HCT116 (cell line): ENCODE data around the gene GATAD2A. TPM values are rescaled to one million over a fixed set of nuclear protein-coding genes. Genes with fewer than 3 reads are reported as not detected.

ENCODE experiments used
- ATAC-seq: fragments of 200-7000 bp; cut with Tn5 transposase; 2 replicates; pipeline ENCODE4 v1.9.1; 2020; ENCODE audit warnings: mild to moderate bottlenecking, moderate library complexity
- BruUV-seq: library from RNA; stranded (reverse); fragments of 400-500 nt; replicated peaks from 2 replicates; lab custom pipeline; 2021; lab: Mats Ljungman, UMichigan
- CTCF ChIA-PET: fragments of 300-600 bp; sonication (Branson Sonifier 250); formaldehyde crosslinking; loops from one replicate; lab custom pipeline; 2021; ENCODE audit warnings: antibody characterized with exemption; lab: Charles Lee
- POLR2A ChIA-PET: fragments of 300-600, 350-600 bp; sonication (Branson Sonifier 250); formaldehyde crosslinking; loops from one replicate; lab custom pipeline; 2021; ENCODE audit warnings: antibody characterized with exemption; lab: Charles Lee
- RAD21 ChIA-PET, 2 experiments: fragments of 300-600 bp; sonication (Branson Sonifier 250); formaldehyde crosslinking; loops; one replicate each; lab custom pipeline; 2023; ENCODE audit warnings: low total read pairs in 2 of 2; ENCODE audit not compliant: uncharacterized antibody in 2 of 2, unreplicated experiment in 2 of 2, low non-redundant PET in 1 of 2; lab: Charles Lee
- DNase-seq: peaks from one replicate; pipeline ENCODE4 v3.0.0-alpha.2; 2010; ENCODE audit warnings: low read depth, low spot score
- H2AFZ ChIP-seq: fragments of 200-600 bp; shearing (Covaris generic), sonication (generic); 2 replicates; pipeline ENCODE4 v1.6.1; 2017; ENCODE audit warnings: low read depth, mixed run types, mixed read lengths, antibody characterized with exemption, low read length; ENCODE audit not compliant: poor library complexity, severe bottlenecking
- H3K27ac ChIP-seq: 2 replicates; pipeline ENCODE4 v1.5.1; 2012; ENCODE audit warnings: low read depth, low read length
- H3K27me3 ChIP-seq: fragments of 200-600 bp; sonication (generic); 2 replicates; pipeline ENCODE4 v1.6.1; 2016; ENCODE audit warnings: mixed run types, low read length, mixed read lengths; ENCODE audit not compliant: insufficient read depth
- H3K36me3 ChIP-seq, 2 experiments: fragments of 200-500 bp in 1 of 2; fragments of 200-600 bp in 1 of 2; sonication (Bioruptor generic) in 1 of 2; sonication (generic) in 1 of 2; 2 replicates each; pipeline versions ENCODE4 v1.5.1 to v1.6.1; 2014 to 2016; ENCODE audit warnings: low read length in 2 of 2, inconsistent platforms in 1 of 2, mixed read lengths in 1 of 2, mixed run types in 1 of 2; ENCODE audit not compliant: insufficient read depth in 2 of 2, control insufficient read depth in 1 of 2
- H3K4me1 ChIP-seq, 2 experiments: fragments of 200-600 bp in 1 of 2; sonication (generic) in 1 of 2; 2 replicates each; pipeline versions ENCODE4 v1.5.1 to v1.6.1; 2012 to 2017; ENCODE audit warnings: low read length in 2 of 2, inconsistent platforms in 1 of 2, mild to moderate bottlenecking in 1 of 2, mixed read lengths in 1 of 2, mixed run types in 1 of 2, moderate library complexity in 1 of 2; ENCODE audit not compliant: insufficient read depth in 2 of 2, control insufficient read depth in 1 of 2
- H3K4me2 ChIP-seq: fragments of 200-600 bp; sonication (generic); 2 replicates; pipeline ENCODE4 v1.6.1; 2017; ENCODE audit warnings: mixed run types, low read length, mixed read lengths
- H3K4me3 ChIP-seq, 2 experiments: fragments of 200-600 bp in 1 of 2; sonication (generic) in 1 of 2; replicated peaks in 1 of 2; 2 replicates each; pipeline ENCODE4 v1.5.1; 2011 to 2016; ENCODE audit warnings: low read length in 2 of 2, control low read depth in 1 of 2, low read depth in 1 of 2, mild to moderate bottlenecking in 1 of 2, mixed read lengths in 1 of 2, mixed run types in 1 of 2
- H3K79me2 ChIP-seq: fragments of 200-600 bp; sonication (generic); 2 replicates; pipeline ENCODE4 v1.6.1; 2017; ENCODE audit warnings: mild to moderate bottlenecking, mixed run types, low read length, moderate library complexity, mixed read lengths; ENCODE audit not compliant: insufficient read depth
- H3K9ac ChIP-seq: fragments of 200-600 bp; sonication (generic); 2 replicates; pipeline ENCODE4 v1.6.1; 2016; ENCODE audit warnings: low read length, mixed read lengths
- H3K9me2 ChIP-seq: fragments of 200-600 bp; sonication (generic), shearing (Covaris generic); 2 replicates; pipeline ENCODE4 v1.6.1; 2017; ENCODE audit warnings: mixed run types, mild to moderate bottlenecking, moderate library complexity; ENCODE audit not compliant: insufficient read depth
- H3K9me3 ChIP-seq, 2 experiments: fragments of 200-500 bp in 1 of 2; fragments of 200-600 bp in 1 of 2; sonication (Bioruptor generic) in 1 of 2; sonication (generic) in 1 of 2; 2 replicates each; pipeline ENCODE4 v1.6.1; 2014 to 2017; ENCODE audit warnings: low read length in 2 of 2, mixed read lengths in 2 of 2, inconsistent platforms in 1 of 2, low read depth in 1 of 2, mild to moderate bottlenecking in 1 of 2, mixed run types in 1 of 2, moderate library complexity in 1 of 2; ENCODE audit not compliant: control insufficient read depth in 1 of 2, insufficient read depth in 1 of 2
- H4K20me1 ChIP-seq: fragments of 200-600 bp; sonication (generic), shearing (Covaris generic); 2 replicates; pipeline ENCODE4 v1.6.1; 2017; ENCODE audit warnings: mixed run types, mild to moderate bottlenecking, moderate library complexity; ENCODE audit not compliant: insufficient read depth
- ATF3 ChIP-seq: IDR thresholded peaks from 2 replicates; pipeline ENCODE4 v1.6.1; 2012
- CEBPB ChIP-seq: IDR thresholded peaks from 2 replicates; pipeline ENCODE4 v1.6.1; 2012; ENCODE audit warnings: low read depth
- ELF1 ChIP-seq: IDR thresholded peaks from 2 replicates; pipeline ENCODE4 v1.6.1; 2012; ENCODE audit warnings: low read depth, borderline replicate concordance
- EZH2 ChIP-seq: fragments of 200-600 bp; sonication (generic); IDR thresholded peaks from 2 replicates; pipeline ENCODE4 v1.6.1; 2017; ENCODE audit warnings: antibody characterized with exemption, mixed run types
- FOSL1 ChIP-seq: IDR thresholded peaks from 2 replicates; pipeline ENCODE4 v1.6.1; 2012; ENCODE audit warnings: low read depth
- SIN3A ChIP-seq: IDR thresholded peaks from 2 replicates; pipeline ENCODE4 v1.6.1; 2012; ENCODE audit warnings: low read depth
- SP1 ChIP-seq: IDR thresholded peaks from 2 replicates; pipeline ENCODE4 v1.6.1; 2012; ENCODE audit warnings: low read depth
- SRF ChIP-seq: IDR thresholded peaks from 2 replicates; pipeline ENCODE4 v1.6.1; 2012; ENCODE audit warnings: low read depth
- YY1 ChIP-seq: IDR thresholded peaks from 2 replicates; pipeline ENCODE4 v1.6.1; 2011; ENCODE audit warnings: low read length, low read depth, moderate library complexity, mild to moderate bottlenecking; ENCODE audit not compliant: insufficient replicate concordance; ENCODE audit errors: extremely low read depth
- ZBTB33 ChIP-seq: IDR thresholded peaks from 2 replicates; pipeline ENCODE4 v1.6.1; 2011; ENCODE audit warnings: mild to moderate bottlenecking, low read length, moderate library complexity; ENCODE audit not compliant: insufficient replicate concordance; ENCODE audit errors: extremely low read depth
- ZFX ChIP-seq: fragments of 450-650 bp; IDR thresholded peaks from 2 replicates; pipeline ENCODE4 v1.6.1; 2017
- ZNF274 ChIP-seq: fragments of 200-500 bp; sonication (Bioruptor generic); IDR thresholded peaks from 2 replicates; pipeline ENCODE4 v1.6.1; 2014; ENCODE audit warnings: mild to moderate bottlenecking, low read depth, low read length, inconsistent platforms
- intact Hi-C: fragments of 100-400 bp; cut with micrococcal nuclease; formaldehyde crosslinking; loops from 2 replicates; pipeline ENCODE4 v1.10.0; 2022
- total RNA-seq: library from RNA; stranded (reverse); gene quantifications from one replicate; pipeline ENCODE4 v1.2.1, GENCODE V29; 2021; ENCODE audit not compliant: unreplicated experiment

GATAD2A gene
- total RNA-seq, 1 experiment from 2014 or later, result 130 TPM

- ChIA-PET POLR2A (no interaction called here), CTCF (interaction anchor here (1.3 kb wide), 1 partner anchor 9 kb away, joined by 3 read pairs; no protein-coding TSS in a partner anchor), RAD21 (no interaction called here)
- H3K4me2 ChIP-seq, result no peak overlapping the region
- H2AFZ ChIP-seq, result no peak overlapping the region
- no peaks in the 10 kb centered on the region for H3K9me2 ChIP-seq
- no peaks in the 10 kb centered on the region for H3K27me3 ChIP-seq
- ATAC-seq, result no peak
- BruUV-seq, result no TSS peak
- H3K9ac ChIP-seq, result no peak overlapping the region
- DNase-seq, result no peak
- peaks cover 12 to 28% of the 10 kb centered on the region in 2 experiments for H3K4me1 ChIP-seq
- TF ChIP-seq FOSL1 (no peak), ELF1 (no peak), SIN3A (no peak), SRF (no peak), ATF3 (no peak), YY1 (no peak), SP1 (no peak)
- intact Hi-C loops, result loop anchor here (10.0 kb wide), 1 partner anchor 231 kb away; no protein-coding TSS in a partner anchor
- H3K9me3 ChIP-seq, result no peaks in the 10 kb centered on the region
- H3K79me2 ChIP-seq, result no peaks in the 10 kb centered on the region
- no peak overlapping the region for H3K27ac ChIP-seq
- H3K36me3 ChIP-seq, result no peaks in the 10 kb centered on the region
- H4K20me1 ChIP-seq, result no peaks in the 10 kb centered on the region
- H3K4me3 ChIP-seq, result no peak overlapping the region
Measured at GRCh38 chr19:19543640-19544039, 138.2 kb downstream of the GATAD2A start.

- no peak overlapping the region for H3K4me2 ChIP-seq
- no peak for TF ChIP-seq CEBPB
- TF ChIP-seq ZBTB33, result no peak
- no peak for TF ChIP-seq ATF3
- no peak for TF ChIP-seq FOSL1
- no peak for TF ChIP-seq ELF1
- no peak for TF ChIP-seq EZH2
- no peak for TF ChIP-seq ZFX
- no peak for TF ChIP-seq ZNF274
- TF ChIP-seq, all 23 proteins: peak for 0
- Histone ChIP-seq H3K27ac (no peak overlapping the region), H3K9me3 (no peaks in the 10 kb centered on the region), H3K36me3 (no peaks in the 10 kb centered on the region), H2AFZ (no peak overlapping the region), H3K79me2 (no peaks in the 10 kb centered on the region), H3K9ac (no peak overlapping the region), H3K4me1 (peaks cover 10 to 24% of the 10 kb centered on the region in 2 experiments), H3K27me3 (no peaks in the 10 kb centered on the region), H3K9me2 (no peaks in the 10 kb centered on the region), H3K4me3 (no peak overlapping the region), H4K20me1 (no peaks in the 10 kb centered on the region)
- CTCF ChIA-PET, result interaction anchor here (1.3 kb wide), 1 partner anchor 8 kb away, joined by 3 read pairs; no protein-coding TSS in a partner anchor
- RAD21 ChIA-PET, result no interaction called here
- DNase-seq (no peak), ATAC-seq (no peak)
- intact Hi-C loops, result loop anchor here (10.0 kb wide), 1 partner anchor 230 kb away; no protein-coding TSS in a partner anchor
- BruUV-seq, result no TSS peak
- POLR2A ChIA-PET, result no interaction called here
Measured at GRCh38 chr19:19544257-19544953, 138.9 kb downstream of the GATAD2A start.
